Transverse colon (tissue), 4 donors: ENCODE measurements around the gene KHDC4.
"Not testable (repeated sequence)": the region's sequence is repeated elsewhere in the genome, so short reads cannot be mapped to it uniquely, and the experiment has no call there.

Experiments used
- POLR2A ChIP-seq: fragments of 450-650 bp; IDR thresholded peaks from one replicate; pipeline ENCODE4 v1.6.1; 2016; ENCODE audit warnings: antibody characterized with exemption, mild to moderate bottlenecking, moderate library complexity
- POLR2AphosphoS5 ChIP-seq, 3 donors: sonication (generic); formaldehyde crosslinking; IDR thresholded peaks; one replicate each; pipeline ENCODE4 v1.6.1; 2016; ENCODE audit warnings: antibody characterized with exemption in 3 of 3
- TF ChIP-seq, protein P1 (sequence below), 5 experiments: fragments of 200-600 bp in 3 of 5; fragments of 450-650 bp in 2 of 5; sonication (generic) in 3 of 5; IDR thresholded peaks; 1 replicate in 2 of 5; 2 replicates in 3 of 5; pipeline ENCODE4 v1.5.1; 2016 to 2017; ENCODE audit warnings: antibody characterized with exemption in 5 of 5, inconsistent platforms in 3 of 5, mild to moderate bottlenecking in 2 of 5, moderate library complexity in 1 of 5

DNA sequence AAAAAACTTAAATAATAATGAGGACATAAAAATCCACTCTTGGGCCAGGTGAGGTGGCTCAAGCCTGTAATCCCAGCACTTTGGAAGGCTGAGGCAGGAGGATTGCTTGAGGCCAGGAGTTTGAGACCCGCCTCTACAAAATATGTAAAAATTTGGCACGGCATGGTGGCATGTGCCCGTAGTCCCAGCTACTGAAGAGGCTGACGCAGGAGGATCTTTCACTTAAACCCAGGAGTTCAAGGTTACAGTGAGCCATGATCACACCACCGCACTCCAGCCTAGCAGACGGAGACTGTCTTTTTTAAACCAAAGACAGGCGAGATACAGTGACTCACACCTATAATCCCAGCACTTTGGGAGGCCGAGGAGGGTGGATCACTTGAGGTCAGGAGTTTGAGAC lies 37.7 kb downstream of the KHDC4 start:
- not testable (repeated sequence) for TF ChIP-seq POLR2AphosphoS5 (IDR thresholded peaks at IDR 0.05); POLR2A
- TF ChIP-seq, protein P1, sequence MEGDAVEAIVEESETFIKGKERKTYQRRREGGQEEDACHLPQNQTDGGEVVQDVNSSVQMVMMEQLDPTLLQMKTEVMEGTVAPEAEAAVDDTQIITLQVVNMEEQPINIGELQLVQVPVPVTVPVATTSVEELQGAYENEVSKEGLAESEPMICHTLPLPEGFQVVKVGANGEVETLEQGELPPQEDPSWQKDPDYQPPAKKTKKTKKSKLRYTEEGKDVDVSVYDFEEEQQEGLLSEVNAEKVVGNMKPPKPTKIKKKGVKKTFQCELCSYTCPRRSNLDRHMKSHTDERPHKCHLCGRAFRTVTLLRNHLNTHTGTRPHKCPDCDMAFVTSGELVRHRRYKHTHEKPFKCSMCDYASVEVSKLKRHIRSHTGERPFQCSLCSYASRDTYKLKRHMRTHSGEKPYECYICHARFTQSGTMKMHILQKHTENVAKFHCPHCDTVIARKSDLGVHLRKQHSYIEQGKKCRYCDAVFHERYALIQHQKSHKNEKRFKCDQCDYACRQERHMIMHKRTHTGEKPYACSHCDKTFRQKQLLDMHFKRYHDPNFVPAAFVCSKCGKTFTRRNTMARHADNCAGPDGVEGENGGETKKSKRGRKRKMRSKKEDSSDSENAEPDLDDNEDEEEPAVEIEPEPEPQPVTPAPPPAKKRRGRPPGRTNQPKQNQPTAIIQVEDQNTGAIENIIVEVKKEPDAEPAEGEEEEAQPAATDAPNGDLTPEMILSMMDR (IDR thresholded peaks at IDR 0.05): not testable (repeated sequence)
